ENCODE data around the gene EDEM2.

- no peak for TF ChIP-seq CTCF (IDR thresholded peaks at IDR 0.05)
- TF ChIP-seq POLR2AphosphoS5 (IDR thresholded peaks at IDR 0.05; ENCODE audit: low read depth, low read length) = no peak
- no peak for TF ChIP-seq REST (IDR thresholded peaks at IDR 0.05; ENCODE audit: insufficient read depth in 1 of 2, low read depth in 2 of 2, low read length in 1 of 2)
These were observed 25.3 kb upstream of the EDEM2 start for GRCh38 chr20:35172434-35172806.

All from Panc1 (cell line).